Measurements from ENCODE around the gene FARS2.

DNA sequence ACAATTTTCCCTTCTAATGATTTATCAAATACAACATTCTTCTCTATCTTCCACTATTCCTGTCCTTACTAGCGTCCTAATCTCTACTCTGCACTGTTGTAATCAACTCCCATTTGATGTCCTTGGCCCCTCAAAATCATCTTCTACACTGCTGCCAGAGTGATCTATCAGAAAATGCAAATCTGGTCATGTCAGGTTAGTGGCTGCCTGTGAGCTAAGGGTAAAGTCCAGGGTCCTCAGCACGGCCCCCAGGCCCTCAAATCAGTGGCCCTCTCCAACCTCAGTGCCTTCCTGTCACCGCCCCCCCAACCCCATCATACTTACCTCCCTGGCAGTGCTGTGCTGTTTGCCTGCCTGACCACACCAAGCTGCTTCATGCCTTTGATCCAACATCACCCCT lies 4.4 kb upstream of the FARS2 start:
- no peak for TF ChIP-seq POLR2AphosphoS5 (IDR thresholded peaks at IDR 0.05; ENCODE audit: low read depth, low read length)
- TF ChIP-seq, protein P1, sequence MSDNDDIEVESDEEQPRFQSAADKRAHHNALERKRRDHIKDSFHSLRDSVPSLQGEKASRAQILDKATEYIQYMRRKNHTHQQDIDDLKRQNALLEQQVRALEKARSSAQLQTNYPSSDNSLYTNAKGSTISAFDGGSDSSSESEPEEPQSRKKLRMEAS (IDR thresholded peaks at IDR 0.05; ENCODE audit: low read depth), result no peak
- TF ChIP-seq, protein P2, sequence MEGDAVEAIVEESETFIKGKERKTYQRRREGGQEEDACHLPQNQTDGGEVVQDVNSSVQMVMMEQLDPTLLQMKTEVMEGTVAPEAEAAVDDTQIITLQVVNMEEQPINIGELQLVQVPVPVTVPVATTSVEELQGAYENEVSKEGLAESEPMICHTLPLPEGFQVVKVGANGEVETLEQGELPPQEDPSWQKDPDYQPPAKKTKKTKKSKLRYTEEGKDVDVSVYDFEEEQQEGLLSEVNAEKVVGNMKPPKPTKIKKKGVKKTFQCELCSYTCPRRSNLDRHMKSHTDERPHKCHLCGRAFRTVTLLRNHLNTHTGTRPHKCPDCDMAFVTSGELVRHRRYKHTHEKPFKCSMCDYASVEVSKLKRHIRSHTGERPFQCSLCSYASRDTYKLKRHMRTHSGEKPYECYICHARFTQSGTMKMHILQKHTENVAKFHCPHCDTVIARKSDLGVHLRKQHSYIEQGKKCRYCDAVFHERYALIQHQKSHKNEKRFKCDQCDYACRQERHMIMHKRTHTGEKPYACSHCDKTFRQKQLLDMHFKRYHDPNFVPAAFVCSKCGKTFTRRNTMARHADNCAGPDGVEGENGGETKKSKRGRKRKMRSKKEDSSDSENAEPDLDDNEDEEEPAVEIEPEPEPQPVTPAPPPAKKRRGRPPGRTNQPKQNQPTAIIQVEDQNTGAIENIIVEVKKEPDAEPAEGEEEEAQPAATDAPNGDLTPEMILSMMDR (IDR thresholded peaks at IDR 0.05), result no peak
